ENCODE results near the gene CUX1.
"Not testable (repeated sequence)": the region's sequence is repeated elsewhere in the genome, so short reads cannot be mapped to it uniquely, and the experiment has no call there.

CUX1 gene

GRCh38 chr7:102297487-102298218 lies 480.2 kb downstream of the CUX1 start:
- H3K4me1 ChIP-seq (ENCODE audit: control insufficient read depth, insufficient read depth, low read length): no peaks in the 10 kb centered on the region
- no peak overlapping the region for H3K4me3 ChIP-seq (ENCODE audit: low read length)
- H3K9ac ChIP-seq (ENCODE audit: low read length): no peak overlapping the region
- H3K36me3 ChIP-seq (ENCODE audit: control insufficient read depth, insufficient read depth, low read length): no peaks in the 10 kb centered on the region
- no peak overlapping the region for H3K27ac ChIP-seq (ENCODE audit: low read depth, low read length)
- no peaks in the 10 kb centered on the region for H3K27me3 ChIP-seq (ENCODE audit: control insufficient read depth, insufficient read depth, low read length)

DNA sequence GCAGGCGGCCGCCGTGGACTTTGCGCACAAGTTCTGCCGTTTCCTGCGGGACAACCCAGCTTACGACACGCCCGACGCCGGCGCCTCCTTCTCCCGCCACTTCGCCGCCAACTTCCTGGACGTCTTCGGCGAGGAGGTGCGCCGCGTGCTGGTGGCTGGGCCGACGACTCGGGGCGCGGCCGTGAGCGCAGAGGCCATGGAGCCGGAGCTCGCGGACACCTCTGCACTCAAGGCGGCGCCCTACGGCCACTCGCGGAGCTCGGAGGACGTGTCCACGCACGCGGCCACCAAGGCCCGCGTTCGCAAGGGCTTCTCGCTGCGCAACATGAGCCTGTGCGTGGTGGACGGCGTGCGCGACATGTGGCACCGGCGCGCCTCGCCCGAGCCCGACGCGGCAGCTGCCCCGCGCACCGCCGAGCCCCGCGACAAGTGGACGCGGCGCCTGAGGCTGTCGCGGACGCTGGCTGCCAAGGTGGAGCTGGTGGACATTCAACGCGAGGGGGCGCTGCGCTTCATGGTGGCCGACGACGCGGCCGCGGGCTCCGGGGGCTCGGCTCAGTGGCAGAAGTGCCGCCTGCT lies 483.3 kb downstream of the CUX1 start:
- no peak overlapping the region for H3K9ac ChIP-seq (ENCODE audit: low read length)
- no peaks in the 10 kb centered on the region for H3K36me3 ChIP-seq (ENCODE audit: control insufficient read depth, insufficient read depth, low read length)
- no peaks in the 10 kb centered on the region for H3K27me3 ChIP-seq (ENCODE audit: control insufficient read depth, insufficient read depth, low read length)
- no peak overlapping the region for H3K4me3 ChIP-seq (ENCODE audit: low read length)
- no peak overlapping the region for H3K27ac ChIP-seq (ENCODE audit: low read depth, low read length)
- no peaks in the 10 kb centered on the region for H3K4me1 ChIP-seq (ENCODE audit: control insufficient read depth, insufficient read depth, low read length)

GRCh38 chr7:102301367-102301766 lies 483.9 kb downstream of the CUX1 start:
- H3K27ac ChIP-seq (ENCODE audit: low read depth, low read length); H3K27me3 ChIP-seq (ENCODE audit: control insufficient read depth, insufficient read depth, low read length): not testable (repeated sequence)

GRCh38 chr7:102302025-102302424 lies 484.6 kb downstream of the CUX1 start:
- H3K36me3 ChIP-seq (ENCODE audit: control insufficient read depth, insufficient read depth, low read length): no peaks in the 10 kb centered on the region
- no peaks in the 10 kb centered on the region for H3K4me1 ChIP-seq (ENCODE audit: control insufficient read depth, insufficient read depth, low read length)
- H3K4me3 ChIP-seq (ENCODE audit: low read length): no peak overlapping the region
- no peak overlapping the region for H3K9ac ChIP-seq (ENCODE audit: low read length)
- no peaks in the 10 kb centered on the region for H3K27me3 ChIP-seq (ENCODE audit: control insufficient read depth, insufficient read depth, low read length)
- H3K27ac ChIP-seq (ENCODE audit: low read depth, low read length): no peak overlapping the region

More at GRCh38 chr7:102301367-102301766, 483.9 kb downstream of the CUX1 start:
- not testable (repeated sequence) for H3K4me3 ChIP-seq (ENCODE audit: low read length); H3K36me3 ChIP-seq (ENCODE audit: control insufficient read depth, insufficient read depth, low read length); H3K9ac ChIP-seq (ENCODE audit: low read length); H3K4me1 ChIP-seq (ENCODE audit: control insufficient read depth, insufficient read depth, low read length)

- no peak overlapping the region for H3K27ac ChIP-seq (ENCODE audit: low read depth, low read length)
- no peaks in the 10 kb centered on the region for H3K36me3 ChIP-seq (ENCODE audit: control insufficient read depth, insufficient read depth, low read length)
Measured at GRCh38 chr7:102303669-102304422, 486.4 kb downstream of the CUX1 start.

DNA sequence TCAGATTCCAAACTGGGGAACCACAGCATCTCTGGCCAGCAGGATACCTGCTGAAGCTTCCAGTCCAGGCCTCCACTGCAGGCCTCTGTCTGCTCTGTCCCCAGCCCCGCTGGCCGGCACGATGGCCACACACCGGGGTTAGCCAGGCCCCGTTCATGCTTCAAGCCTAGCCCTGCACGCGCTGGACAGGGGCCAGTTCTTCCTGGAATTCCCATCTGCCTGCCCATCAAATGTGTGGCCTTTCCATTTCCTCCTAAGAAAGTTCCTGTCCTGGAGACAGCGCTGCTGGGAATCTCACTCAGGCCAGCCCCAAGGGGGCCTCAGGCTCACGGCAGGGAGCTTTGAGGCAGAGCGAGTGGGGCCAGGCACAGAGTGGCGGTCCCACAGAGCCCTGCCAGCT lies 487.2 kb downstream of the CUX1 start:
- no peak overlapping the region for H3K27ac ChIP-seq (ENCODE audit: low read depth, low read length)

More at GRCh38 chr7:102303669-102304422, 486.4 kb downstream of the CUX1 start:
- Histone ChIP-seq H3K27me3 (ENCODE audit: control insufficient read depth, insufficient read depth, low read length) (no peaks in the 10 kb centered on the region), H3K4me3 (ENCODE audit: low read length) (no peak overlapping the region), H3K9ac (ENCODE audit: low read length) (no peak overlapping the region), H3K4me1 (ENCODE audit: control insufficient read depth, insufficient read depth, low read length) (no peaks in the 10 kb centered on the region)

DNA sequence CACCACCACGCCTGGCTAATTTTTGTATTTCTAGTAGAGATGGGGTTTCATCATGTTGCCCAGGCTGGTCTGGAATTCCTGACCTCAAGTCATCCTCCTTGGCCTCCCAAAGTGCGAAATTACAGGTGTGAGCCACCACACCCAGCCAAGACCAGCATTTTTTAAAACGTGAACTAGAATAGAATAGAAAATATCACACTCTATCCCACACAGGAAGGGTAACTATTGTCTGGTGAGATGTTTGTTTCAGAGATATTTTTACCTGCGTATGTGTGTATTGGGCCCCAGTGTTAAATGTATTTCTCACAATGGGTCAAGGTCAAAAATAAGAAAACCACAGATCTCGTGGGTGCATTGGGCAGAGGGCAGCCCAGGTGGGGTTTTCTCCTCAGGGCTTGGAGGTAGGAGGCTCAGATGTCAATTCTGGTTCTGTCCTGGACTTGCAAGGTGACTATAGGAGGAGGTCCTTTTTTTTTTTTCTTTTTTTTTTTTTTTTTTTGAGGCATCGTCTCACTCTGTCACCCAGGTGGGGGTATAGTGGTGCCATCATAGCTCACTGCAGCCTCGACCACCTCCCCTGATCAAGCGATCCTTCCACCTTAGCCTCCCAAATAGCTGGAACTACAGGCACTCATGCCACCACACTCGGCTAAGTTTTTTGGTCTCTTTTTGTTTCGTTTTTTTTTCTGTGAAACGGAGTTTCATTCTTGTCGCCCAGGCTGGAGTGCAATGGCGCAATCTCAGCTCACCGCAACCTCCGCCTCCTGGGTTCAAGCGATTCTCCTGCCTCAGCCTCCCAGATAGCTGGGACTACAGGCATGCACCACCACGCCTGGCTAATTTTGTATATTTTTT lies 488.2 kb downstream of the CUX1 start:
- Histone ChIP-seq H3K4me1 (ENCODE audit: control insufficient read depth, insufficient read depth, low read length) (no peaks in the 10 kb centered on the region), H3K36me3 (ENCODE audit: control insufficient read depth, insufficient read depth, low read length) (no peaks in the 10 kb centered on the region)

More for the DNA sequence above, 487.2 kb downstream of the CUX1 start:
- no peaks in the 10 kb centered on the region for H3K27me3 ChIP-seq (ENCODE audit: control insufficient read depth, insufficient read depth, low read length)
- no peaks in the 10 kb centered on the region for H3K4me1 ChIP-seq (ENCODE audit: control insufficient read depth, insufficient read depth, low read length)
- no peak overlapping the region for H3K9ac ChIP-seq (ENCODE audit: low read length)
- H3K36me3 ChIP-seq (ENCODE audit: control insufficient read depth, insufficient read depth, low read length): no peaks in the 10 kb centered on the region
- H3K4me3 ChIP-seq (ENCODE audit: low read length): no peak overlapping the region

DNA sequence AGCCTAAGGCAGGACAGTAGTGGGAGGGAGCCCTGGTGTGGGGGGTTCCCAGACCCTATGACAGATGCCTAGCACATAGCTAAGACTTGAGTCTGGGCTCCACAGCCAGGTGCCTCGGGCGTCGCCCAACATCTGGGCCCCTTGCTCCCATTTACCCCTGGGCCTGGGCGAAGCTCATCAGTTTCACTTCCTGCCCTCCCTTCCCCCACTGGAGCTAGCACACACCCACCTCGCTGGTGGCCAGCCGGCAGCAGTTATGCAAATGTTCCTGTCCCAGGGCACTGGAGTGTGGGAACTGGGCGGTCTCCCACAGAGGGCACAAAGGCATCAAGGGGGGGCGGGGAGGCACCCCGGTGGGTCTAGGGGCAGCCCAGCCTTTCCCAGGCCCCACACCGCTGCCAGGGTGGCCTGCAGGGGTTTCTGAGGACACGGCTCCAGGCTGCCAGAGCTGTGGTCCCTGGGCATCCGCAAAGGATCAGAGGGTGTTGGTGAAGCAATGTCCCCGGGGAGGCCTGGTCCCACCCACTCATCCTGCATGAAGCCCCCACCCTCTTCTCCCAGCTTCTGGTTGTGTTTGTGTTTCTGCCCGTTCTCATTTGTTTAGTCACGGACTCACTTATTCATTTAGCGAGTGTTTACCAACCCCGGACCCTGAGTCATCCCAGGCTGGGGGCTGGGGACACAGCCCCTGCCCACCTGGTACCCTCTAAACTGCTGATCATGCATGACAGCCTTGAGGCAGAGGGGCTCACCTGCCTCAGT lies 489.7 kb downstream of the CUX1 start:
- no peak overlapping the region for H3K9ac ChIP-seq (ENCODE audit: low read length)
- no peaks in the 10 kb centered on the region for H3K4me1 ChIP-seq (ENCODE audit: control insufficient read depth, insufficient read depth, low read length)
- no peaks in the 10 kb centered on the region for H3K36me3 ChIP-seq (ENCODE audit: control insufficient read depth, insufficient read depth, low read length)
- no peaks in the 10 kb centered on the region for H3K27me3 ChIP-seq (ENCODE audit: control insufficient read depth, insufficient read depth, low read length)
- no peak overlapping the region for H3K27ac ChIP-seq (ENCODE audit: low read depth, low read length)
- peak overlapping the region; percentile 2 for H3K4me3 ChIP-seq (ENCODE audit: low read length)

More for the DNA sequence above, 488.2 kb downstream of the CUX1 start:
- Histone ChIP-seq H3K27me3 (ENCODE audit: control insufficient read depth, insufficient read depth, low read length) (no peaks in the 10 kb centered on the region), H3K4me3 (ENCODE audit: low read length) (no peak overlapping the region), H3K27ac (ENCODE audit: low read depth, low read length) (no peak overlapping the region), H3K9ac (ENCODE audit: low read length) (no peak overlapping the region)

DNA sequence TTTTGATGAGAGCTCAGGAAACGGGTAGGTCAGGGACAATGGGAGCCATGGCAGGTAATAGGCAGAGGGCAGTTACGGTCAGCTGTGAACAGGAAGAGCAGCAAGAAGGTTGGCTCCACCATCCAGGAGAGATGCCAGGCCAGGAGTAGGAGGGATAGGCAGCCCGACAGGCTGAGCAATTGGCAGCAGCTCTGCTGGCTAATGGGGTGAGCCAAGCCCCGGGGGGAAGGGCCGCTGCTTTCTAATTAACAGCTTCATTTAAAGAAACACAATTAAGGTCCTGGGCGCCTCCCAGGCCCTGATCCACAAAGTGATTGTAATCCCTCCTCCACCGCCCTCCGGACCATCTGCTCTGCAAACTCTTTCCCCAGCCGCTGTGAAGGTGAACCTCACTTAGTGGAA lies 493.0 kb downstream of the CUX1 start:
- no peaks in the 10 kb centered on the region for H3K27me3 ChIP-seq (ENCODE audit: control insufficient read depth, insufficient read depth, low read length)
- no peak overlapping the region for H3K9ac ChIP-seq (ENCODE audit: low read length)
- no peak overlapping the region for H3K27ac ChIP-seq (ENCODE audit: low read depth, low read length)
- no peaks in the 10 kb centered on the region for H3K4me1 ChIP-seq (ENCODE audit: control insufficient read depth, insufficient read depth, low read length)
- H3K4me3 ChIP-seq (ENCODE audit: low read length): no peak overlapping the region
- H3K36me3 ChIP-seq (ENCODE audit: control insufficient read depth, insufficient read depth, low read length): no peaks in the 10 kb centered on the region

DNA sequence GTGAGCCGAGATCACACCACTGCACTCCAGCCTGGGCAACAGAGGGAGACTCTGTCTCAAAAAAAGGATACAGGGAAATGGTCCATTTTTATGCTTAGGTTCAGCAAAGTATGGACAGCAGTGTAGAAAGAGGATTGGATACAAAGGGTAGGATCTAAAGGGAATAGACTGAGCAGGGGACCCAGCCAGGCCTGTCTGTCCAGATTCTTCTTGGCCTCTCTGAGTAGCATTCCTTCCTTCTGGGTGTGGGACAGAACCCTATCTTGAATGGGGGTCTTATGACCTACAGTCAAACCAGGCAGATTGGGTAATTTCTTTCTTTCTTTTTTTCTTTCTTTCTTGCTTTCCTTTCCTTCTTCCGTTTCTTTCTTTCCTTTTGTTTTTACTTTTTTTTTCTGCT lies 494.9 kb downstream of the CUX1 start:
- Histone ChIP-seq H3K4me1 (ENCODE audit: control insufficient read depth, insufficient read depth, low read length) (no peaks in the 10 kb centered on the region), H3K36me3 (ENCODE audit: control insufficient read depth, insufficient read depth, low read length) (no peaks in the 10 kb centered on the region), H3K27ac (ENCODE audit: low read depth, low read length) (no peak overlapping the region), H3K4me3 (ENCODE audit: low read length) (no peak overlapping the region), H3K27me3 (ENCODE audit: control insufficient read depth, insufficient read depth, low read length) (no peaks in the 10 kb centered on the region), H3K9ac (ENCODE audit: low read length) (no peak overlapping the region)

DNA sequence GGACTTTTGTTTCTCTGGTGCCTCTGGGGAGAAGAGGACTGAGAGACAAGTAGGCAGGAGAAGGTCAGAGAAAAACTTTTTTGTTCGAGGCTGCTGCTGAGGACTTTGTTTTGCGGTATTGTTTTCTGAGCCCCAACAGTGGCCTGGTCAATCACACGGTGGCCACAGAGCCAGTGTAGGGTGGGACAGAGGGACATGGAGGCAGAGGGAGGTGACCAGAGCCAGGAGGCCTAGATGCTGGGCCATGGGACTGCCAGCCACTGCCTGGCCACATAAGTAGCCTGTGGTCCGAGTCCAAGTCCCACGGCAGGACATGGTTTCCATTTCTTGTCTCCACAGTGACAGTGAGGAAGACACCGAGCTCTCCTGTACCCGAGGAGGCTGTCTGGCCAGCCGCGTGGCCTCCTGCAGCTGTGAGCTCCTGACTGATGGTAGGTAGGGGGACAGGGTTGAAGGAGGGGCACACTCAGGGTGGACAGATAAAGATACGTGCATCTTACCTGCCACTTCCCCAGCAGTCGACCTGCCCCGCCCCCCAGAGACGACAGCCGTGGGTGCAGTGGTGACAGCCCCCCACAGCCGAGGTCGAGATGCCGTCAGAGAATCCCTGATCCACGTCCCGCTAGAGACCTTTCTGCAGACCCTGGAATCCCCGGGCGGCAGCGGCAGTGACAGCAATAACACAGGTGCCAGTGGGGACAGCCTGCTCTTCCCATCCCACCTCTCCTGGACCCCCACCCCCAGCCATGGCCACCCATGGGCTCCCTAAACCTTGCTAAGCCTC lies 496.8 kb downstream of the CUX1 start:
- H3K27me3 ChIP-seq (ENCODE audit: control insufficient read depth, insufficient read depth, low read length): no peaks in the 10 kb centered on the region
- H3K27ac ChIP-seq (ENCODE audit: low read depth, low read length): no peak overlapping the region
- no peak overlapping the region for H3K9ac ChIP-seq (ENCODE audit: low read length)
- H3K4me3 ChIP-seq (ENCODE audit: low read length): no peak overlapping the region
- H3K36me3 ChIP-seq (ENCODE audit: control insufficient read depth, insufficient read depth, low read length): no peaks in the 10 kb centered on the region
- no peaks in the 10 kb centered on the region for H3K4me1 ChIP-seq (ENCODE audit: control insufficient read depth, insufficient read depth, low read length)

Measured in rectal smooth muscle tissue (tissue), 1 donor.